Fibroblast of the aortic adventitia (primary cell): ENCODE data around the gene MEPE. TPM values are rescaled to one million over a fixed set of nuclear protein-coding genes. Genes with fewer than 3 reads are reported as not detected.
"Not testable (repeated sequence)": the region's sequence is repeated elsewhere in the genome, so short reads cannot be mapped to it uniquely, and the experiment has no call there.

Experiments used
- DNase-seq: peaks from one replicate; pipeline ENCODE4 v3.0.0-alpha.2; 2010; ENCODE audit warnings: low read depth
- H3K4me3 ChIP-seq: 2 replicates; pipeline ENCODE4 v1.5.1; 2011; ENCODE audit warnings: low read depth, mild to moderate bottlenecking, control low read depth, low read length, moderate library complexity
- total RNA-seq: library from RNA; depleted of rRNA; stranded (reverse); fragments of >200 nt; gene quantifications from 2 replicates; pipeline ENCODE4 v1.2.3, GENCODE V29; 2012; ENCODE audit warnings: low replicate concordance
- TF ChIP-seq, protein P1 (sequence below): IDR thresholded peaks from 2 replicates; pipeline ENCODE4 v1.5.1; 2011; ENCODE audit warnings: mild to moderate bottlenecking, low read length, control low read depth, inconsistent platforms; ENCODE audit not compliant: insufficient read depth

Gene MEPE
- total RNA-seq, 1 donor = not detected

DNA sequence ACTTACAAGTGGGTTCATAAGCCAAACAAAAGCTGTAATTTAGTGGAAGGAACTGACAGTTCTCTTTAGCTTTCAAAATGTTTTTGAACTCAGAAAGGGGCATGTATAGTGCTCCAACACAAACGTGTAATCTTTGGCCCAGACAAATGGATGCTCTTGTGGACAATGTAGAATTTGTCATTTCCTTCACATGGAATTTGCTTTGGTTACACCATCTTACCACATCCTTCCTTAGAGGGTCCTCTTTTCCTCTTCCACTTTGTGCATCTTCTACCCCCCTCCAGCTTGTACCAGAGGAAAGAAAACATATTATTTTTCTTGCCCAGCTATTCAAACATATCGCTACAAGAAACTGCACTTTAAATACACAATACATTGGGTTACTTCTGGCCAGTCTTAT, 42.4 kb downstream of the MEPE start:
- TF ChIP-seq, protein P1, sequence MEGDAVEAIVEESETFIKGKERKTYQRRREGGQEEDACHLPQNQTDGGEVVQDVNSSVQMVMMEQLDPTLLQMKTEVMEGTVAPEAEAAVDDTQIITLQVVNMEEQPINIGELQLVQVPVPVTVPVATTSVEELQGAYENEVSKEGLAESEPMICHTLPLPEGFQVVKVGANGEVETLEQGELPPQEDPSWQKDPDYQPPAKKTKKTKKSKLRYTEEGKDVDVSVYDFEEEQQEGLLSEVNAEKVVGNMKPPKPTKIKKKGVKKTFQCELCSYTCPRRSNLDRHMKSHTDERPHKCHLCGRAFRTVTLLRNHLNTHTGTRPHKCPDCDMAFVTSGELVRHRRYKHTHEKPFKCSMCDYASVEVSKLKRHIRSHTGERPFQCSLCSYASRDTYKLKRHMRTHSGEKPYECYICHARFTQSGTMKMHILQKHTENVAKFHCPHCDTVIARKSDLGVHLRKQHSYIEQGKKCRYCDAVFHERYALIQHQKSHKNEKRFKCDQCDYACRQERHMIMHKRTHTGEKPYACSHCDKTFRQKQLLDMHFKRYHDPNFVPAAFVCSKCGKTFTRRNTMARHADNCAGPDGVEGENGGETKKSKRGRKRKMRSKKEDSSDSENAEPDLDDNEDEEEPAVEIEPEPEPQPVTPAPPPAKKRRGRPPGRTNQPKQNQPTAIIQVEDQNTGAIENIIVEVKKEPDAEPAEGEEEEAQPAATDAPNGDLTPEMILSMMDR = no peak
- DNase-seq = no peak
- H3K4me3 ChIP-seq = no peak overlapping the region

DNA sequence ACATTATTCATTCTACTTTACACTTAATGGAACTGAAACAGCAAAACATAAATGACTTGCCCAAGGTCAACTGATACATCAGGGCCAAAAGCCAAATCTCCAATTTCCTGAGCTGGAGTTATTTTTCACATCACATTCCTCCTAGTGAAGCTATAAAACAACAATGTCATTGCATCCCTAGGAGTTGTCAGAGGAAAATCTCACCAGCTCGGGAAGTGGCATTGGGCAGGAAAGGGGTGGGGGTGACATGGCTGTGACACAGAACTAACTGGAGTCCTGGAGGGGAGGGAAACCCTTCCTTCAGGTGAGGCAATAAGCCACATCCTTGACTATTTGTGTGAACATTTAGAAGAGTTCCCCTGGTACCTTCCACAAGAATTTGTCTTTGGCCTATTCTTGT, 47.3 kb downstream of the MEPE start:
- TF ChIP-seq, protein P1 = no peak
- DNase-seq = no peak

DNA sequence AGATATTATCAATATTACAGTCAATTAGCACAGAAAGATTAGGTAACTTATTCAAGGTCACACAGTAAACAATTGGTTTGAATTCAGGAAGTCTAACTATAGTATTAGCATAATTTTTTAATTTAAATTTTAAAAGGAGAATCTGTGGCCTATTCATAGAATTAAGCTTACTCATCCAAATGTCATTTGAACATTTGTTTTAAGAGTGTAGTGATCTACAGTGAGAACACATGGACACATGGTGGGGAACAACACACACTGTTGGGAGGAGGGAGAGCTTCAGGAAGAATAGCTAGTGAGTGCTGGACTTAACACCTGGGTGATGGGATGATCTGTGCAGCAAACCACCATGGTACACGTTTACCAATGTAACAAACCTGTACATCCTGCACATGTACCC, 48.3 kb downstream of the MEPE start:
- H3K4me3 ChIP-seq = no peak overlapping the region
- no peak for DNase-seq
- TF ChIP-seq, protein P1 = no peak

More for the DNA sequence above, 47.3 kb downstream of the MEPE start:
- no peak overlapping the region for H3K4me3 ChIP-seq

GRCh38 chr4:87882321-87882720, 49.6 kb downstream of the MEPE start:
- peak; percentile 76 for DNase-seq
- H3K4me3 ChIP-seq = no peak overlapping the region
- TF ChIP-seq, protein P1 = no peak

GRCh38 chr4:87882861-87883260, 50.1 kb downstream of the MEPE start:
- no peak overlapping the region for H3K4me3 ChIP-seq
- DNase-seq = peak; percentile 42
- TF ChIP-seq, protein P1 = no peak

GRCh38 chr4:87884976-87885549, 52.3 kb downstream of the MEPE start:
- no peak for DNase-seq
- H3K4me3 ChIP-seq = no peak overlapping the region
- TF ChIP-seq, protein P1 = no peak

DNA sequence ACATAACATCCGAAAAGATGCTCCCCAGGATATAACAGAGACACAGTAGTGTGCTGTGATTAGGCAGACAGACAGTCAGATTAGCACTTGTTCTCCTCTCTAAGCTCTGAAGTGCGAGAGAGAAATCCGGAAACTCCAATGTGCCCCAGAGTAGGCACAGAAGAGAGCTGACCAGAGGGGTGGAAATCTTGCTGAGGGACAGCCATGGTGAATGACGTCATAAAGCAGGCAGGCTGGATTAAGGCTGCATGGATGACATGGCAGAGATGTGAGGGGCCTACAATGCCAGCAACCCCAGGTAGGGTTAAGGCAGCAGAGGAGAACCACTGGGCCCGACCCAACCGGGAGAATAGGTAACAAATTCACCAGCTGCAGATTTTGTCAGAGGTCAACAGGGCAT, 53.3 kb downstream of the MEPE start:
- TF ChIP-seq, protein P1 = no peak
- no peak overlapping the region for H3K4me3 ChIP-seq
- no peak for DNase-seq

DNA sequence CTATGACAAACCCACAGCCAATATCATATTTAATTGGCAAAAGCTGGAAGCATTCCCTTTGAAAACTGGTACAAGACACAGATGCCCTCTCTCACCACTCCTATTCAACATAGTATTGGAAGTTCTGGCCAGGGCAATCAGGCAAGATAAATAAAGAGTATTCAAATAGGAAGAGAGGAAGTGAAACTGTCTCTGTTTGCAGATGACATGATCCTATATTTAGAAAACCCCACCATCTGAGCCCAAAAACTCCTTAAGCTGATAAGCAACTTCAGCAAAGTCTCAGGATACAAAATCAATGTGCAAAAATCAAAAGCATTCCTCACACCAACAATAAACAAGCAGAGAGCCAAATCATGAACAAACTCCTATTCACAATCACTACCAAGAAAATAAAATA, 58.0 kb downstream of the MEPE start:
- not testable (repeated sequence) for DNase-seq, H3K4me3 ChIP-seq
